Left hindlimb (tissue), 1 donor: Measurements from ENCODE around the gene SLC17A9.

Experiments used
- DNase-seq: peaks from one replicate; pipeline ENCODE4 v3.0.0-alpha.2; 2018

The SLC17A9 gene

DNA sequence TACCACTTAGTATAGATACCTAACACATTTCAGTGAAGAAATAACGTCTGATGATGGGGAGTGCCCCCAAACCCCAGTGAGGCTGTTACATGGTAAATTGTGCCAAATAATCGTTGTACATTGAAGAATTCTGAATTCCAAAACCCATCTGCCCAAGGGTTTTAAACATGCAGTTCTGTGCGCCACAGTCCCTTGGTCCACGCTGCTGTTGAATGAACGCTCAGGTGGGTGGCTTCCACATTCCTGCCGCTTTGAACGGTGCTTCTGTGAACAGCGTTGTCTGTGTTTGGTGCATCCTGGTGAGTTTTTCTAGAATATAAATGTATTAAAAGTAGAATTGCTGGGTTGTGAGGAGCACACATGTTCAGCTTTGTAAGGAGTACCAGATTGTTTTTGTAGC lies 11.6 kb upstream of the SLC17A9 start:
- no peak for DNase-seq

DNA sequence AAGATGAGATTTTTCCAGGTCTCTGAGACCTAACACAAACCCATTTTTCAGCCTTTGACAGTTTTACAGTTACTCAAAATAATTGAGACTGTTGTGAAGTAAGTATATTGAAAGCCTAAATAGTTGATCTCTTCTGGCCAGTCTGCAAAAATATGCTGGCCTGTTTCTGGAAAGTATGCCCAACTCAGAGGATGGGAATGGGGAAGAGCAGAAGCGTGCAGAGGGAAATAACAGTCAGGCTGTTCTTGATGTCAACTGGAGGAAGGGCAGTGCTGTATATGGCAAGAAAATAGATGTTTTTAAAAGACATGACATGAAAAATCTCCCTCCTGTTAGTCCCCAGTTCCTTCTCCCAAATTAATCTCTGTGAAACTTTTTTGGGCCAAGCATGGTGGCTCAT lies 10.7 kb upstream of the SLC17A9 start:
- DNase-seq = no peak

DNA sequence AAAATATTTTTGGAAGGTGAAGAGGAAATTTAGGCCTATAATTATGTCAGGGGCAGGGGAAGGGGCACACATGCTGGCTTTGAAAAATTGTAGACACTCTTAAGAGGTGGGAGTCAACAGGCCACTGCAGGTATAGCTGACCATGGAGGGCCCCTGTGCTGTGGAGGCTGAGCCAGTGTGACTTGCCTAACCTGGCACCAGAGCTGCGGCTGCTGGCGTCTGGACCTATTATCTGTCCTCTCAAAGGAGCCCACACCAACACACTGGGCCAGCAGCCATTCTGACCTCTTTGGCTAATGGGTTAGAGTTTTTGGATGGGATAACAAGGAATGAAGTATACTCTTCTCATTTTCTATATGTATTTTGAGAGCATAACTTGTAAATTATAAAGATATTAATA lies 10.1 kb upstream of the SLC17A9 start:
- DNase-seq = no peak

DNA sequence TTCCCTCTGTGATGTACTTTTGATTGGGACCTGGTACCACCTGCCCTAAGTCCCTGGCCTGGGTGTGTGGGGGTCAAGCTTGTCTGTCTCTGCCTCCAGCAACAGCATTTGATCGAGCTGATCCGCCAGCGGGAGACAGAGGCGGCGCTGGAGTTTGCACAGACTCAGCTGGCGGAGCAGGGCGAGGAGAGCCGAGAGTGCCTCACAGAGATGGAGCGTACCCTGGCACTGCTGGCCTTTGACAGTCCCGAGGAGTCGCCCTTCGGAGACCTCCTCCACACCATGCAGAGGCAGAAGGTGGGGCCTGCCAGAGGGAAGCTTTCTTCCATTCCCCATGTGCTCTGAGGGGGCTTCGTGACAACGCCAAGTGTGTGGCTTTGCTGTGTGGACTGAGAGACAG lies 9.1 kb upstream of the SLC17A9 start:
- no peak for DNase-seq

DNA sequence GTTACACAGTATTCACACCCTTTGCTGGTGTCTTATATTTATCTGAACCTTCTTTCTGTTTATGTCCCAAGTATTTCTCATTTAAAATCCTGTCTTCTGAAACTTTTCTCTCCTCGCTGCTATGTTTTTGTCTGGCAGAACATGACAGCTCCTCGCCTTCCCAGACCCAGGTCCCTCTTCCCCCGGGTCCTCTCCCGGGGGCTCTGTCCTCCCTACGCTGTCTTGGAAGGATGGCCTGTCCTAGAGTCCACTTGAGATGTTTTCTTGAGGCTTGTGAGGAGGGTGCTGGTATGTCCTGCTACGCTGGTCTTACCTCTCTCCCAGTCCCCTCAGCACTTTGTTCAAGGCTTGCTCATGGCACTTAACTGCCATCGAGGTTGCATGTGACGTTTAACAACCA lies 8.3 kb upstream of the SLC17A9 start:
- no peak for DNase-seq

DNA sequence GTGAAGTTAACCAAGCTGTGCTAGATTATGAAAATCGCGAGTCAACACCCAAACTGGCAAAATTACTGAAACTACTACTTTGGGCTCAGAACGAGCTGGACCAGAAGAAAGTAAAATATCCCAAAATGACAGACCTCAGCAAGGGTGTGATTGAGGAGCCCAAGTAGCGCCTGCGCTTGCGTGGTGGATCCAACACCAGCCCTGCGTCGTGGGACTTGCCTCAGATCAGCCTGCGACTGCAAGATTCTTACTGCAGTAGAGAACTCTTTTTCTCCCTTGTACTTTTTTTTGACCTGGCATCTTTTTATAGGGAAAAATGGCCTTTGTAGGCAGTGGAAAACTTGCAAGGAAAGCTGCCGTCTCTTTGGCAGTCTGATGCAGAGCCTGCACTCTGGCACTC lies 7.8 kb upstream of the SLC17A9 start:
- DNase-seq = no peak

DNA sequence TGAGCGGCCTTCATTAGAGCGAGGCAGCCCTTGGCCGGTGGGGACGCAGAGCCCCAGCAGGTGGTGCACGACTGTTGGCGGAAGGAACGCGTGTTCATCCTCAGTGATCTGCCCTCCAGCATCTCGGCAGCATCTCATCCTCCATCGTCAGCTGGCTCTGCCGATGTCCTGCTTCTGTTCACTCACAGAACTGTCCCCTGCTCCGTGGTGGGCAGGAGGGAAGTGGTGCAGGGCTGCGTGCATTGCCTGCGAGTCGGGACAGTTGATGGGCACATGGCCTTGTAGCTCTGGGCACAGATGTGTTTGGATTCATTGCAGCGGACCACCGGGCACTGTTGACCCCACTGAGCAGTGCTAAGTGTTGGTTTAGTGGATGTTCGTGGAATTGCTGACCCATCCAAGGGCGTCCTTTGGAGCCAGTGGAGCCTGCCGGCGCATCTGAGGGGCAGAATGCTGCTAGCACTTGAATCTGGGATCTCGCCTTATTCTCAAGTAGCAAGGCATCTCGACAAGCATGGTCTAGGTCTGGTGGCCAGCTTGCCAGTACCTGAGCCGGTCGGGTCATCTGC lies 6.7 kb upstream of the SLC17A9 start:
- no peak for DNase-seq

DNA sequence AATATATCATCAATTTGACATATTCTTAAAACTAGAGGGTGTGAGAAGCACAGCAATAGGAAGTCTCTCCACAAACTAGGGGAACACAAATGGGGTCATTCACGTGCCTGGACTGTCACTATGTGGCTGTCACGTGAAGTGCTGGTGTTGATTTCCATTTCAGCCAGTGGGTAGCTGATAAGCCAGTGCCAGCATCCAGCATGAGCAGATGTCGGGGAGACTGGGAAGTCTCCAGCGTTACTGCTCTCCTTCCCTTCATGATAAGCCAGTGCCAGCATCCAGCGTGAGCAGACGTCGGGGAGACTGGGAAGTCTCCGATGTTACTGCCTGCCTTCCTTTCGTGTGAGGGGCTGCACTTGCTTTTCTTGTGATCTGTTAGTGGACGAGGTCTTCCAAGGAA lies 5.6 kb upstream of the SLC17A9 start:
- DNase-seq = no peak

DNA sequence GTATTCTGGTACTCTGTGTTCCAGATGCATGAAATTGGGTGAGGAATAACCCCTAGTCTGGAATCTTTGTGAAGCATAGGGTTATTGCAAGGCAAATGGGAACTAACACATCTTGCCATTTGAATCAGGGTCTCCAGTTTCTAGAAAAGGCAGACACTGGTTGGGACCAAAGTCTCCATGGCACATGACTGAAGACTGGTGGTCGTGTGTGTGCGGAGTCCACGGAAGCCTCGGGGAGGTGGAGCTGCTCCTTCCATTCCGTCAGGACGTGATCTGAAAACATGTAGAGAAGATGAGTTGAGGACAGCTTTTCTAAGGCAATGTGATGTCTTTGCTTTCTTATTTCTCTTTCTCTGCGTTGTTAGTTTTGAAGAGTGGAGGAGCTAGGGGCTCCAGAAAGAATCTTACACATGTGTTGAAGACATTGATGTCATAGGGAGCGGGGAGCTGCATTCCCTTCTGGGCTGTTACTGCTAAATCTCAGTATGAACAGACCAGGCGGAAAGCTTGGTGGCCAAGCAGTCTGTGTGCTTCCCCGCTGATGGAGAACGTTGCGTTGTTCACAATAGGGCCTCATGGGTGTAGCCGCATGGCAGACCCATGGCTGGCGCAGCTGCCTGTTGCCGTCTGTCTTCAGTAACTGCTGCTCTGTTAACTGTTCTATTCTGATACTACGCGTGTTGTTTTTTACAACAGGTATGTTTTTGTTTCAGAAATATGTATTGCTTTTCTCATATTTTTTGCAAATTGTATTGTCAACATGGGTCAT lies 4.8 kb upstream of the SLC17A9 start:
- DNase-seq = peak; percentile 16

DNA sequence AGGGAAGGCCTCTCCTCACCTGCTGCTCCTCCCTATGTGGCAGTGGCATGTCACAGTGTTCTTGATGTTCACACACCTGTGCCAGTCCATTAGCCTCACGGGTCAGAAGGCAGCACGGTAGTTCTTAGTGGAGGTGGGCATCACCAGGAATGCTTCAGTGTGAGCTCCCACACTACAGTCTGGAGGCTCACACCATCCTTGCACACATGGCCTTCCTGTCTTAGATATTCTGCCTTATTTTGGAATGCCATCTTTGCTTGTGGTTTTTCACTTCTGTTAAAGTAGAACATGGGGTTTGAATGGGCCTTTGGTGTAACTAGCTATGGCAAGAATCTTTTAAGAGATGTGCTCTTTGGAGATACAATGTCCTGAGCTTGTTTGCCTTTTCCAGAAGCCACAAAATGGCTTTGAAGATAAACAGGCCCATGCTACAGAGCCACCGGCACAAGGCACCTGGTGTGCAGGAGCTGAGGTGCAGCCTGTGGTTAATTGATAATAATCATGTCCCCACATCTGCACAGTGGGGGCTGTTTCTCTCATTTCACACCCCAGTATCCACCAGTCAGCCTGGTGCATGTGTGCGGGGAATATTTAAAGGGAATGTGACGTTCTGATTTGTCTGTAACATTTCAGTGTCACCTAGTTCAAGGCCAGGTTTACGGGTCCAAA lies 3.2 kb upstream of the SLC17A9 start:
- no peak for DNase-seq

DNA sequence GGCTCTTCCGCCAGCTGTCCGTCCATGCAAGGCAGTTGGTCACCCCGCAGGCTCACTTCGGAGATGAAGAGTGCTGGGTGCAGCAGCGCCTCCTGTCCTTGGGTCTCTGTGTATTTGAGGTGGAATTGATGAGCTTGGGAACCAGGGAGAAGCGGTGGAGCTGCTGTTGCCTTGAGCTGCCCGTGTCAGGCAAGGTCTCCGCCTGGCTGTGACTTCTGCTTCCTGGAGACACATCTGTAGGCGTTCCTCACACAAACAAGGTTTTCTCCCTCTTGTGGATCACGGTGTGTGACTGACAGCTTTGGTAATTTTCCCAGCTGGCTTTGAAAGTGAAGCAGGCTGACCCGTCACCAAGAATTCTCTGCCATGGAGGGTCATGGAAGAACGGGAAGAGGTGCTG lies 2.5 kb upstream of the SLC17A9 start:
- DNase-seq = no peak

DNA sequence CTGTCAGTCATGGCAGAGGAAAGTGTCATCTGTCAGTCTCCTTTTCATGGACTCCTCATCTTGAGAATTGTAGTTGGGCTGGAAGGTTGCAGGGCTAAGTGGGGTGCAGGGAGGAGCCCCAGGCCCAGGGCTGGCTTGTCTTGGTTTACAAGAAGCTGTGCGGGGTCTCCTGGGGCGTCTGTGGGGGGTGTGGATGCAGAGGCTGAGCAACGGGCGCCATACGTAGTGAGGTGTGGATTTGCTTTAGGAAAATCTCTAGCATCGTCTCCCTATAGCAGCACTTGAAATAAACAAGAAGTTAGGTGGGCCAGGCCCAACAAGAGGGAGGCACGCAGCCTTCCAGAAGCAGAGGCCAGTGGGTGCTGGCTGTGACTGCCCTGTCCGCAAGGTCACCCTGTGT lies 1.8 kb upstream of the SLC17A9 start:
- DNase-seq = no peak

DNA sequence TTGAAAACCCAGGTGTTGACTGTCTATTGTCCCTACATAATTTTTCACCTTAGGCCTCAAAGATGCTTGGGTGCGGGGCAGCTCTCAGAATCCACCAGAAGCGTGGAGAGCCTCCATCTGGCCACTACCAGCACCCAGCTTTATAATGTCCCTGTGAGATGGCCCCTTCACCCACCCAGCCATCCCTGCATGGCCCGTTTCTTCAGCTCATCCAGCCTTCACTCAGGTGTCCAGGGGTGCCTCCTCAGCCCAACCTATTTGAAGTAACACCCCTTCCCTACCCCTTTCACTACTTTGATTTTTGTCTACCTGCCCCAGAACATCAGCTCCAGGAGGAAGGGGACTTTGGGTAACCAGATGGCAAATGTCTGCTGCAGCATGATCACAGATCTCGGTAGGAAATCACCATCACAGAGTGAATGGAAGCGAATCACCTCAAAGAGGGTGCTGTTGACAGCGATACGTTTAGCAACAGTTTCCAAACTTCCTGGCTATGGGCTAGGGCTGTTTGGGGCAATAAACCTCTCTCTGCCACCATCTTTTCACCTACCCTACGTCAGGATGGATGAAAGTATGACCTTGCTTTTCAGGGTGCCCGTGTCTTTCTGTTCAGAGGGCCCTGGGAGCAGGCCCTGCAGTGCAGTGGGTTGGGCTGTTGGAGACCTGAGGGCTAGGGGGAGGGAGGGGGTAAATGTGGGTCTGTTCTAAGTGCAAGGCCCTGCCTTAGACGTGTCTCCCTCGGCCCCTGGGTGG lies 1.2 kb upstream of the SLC17A9 start:
- no peak for DNase-seq

DNA sequence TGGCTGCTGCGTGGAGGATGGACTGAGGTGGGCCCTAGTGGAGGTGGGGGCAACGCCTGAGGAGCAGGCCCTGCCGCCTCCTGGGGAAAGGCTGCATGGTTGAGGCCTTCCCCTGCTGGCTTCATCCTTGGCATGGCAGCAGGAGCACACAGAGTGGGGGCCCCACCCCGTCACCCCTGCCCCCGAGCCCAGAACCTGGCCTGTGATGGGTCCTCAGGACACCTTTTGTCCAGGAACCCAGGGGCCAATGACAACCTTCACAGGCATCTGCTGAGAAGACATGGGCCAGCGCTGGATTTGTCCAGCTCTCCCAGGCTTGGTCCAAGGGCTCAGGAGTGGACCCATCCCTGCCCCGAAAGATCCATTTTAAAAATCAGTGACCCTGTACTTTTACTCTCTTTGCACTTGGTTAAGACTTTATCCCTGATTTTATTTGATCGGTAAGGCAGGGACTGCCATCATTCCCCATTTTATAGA lies 575 bp upstream of the SLC17A9 start:
- DNase-seq = no peak

DNA sequence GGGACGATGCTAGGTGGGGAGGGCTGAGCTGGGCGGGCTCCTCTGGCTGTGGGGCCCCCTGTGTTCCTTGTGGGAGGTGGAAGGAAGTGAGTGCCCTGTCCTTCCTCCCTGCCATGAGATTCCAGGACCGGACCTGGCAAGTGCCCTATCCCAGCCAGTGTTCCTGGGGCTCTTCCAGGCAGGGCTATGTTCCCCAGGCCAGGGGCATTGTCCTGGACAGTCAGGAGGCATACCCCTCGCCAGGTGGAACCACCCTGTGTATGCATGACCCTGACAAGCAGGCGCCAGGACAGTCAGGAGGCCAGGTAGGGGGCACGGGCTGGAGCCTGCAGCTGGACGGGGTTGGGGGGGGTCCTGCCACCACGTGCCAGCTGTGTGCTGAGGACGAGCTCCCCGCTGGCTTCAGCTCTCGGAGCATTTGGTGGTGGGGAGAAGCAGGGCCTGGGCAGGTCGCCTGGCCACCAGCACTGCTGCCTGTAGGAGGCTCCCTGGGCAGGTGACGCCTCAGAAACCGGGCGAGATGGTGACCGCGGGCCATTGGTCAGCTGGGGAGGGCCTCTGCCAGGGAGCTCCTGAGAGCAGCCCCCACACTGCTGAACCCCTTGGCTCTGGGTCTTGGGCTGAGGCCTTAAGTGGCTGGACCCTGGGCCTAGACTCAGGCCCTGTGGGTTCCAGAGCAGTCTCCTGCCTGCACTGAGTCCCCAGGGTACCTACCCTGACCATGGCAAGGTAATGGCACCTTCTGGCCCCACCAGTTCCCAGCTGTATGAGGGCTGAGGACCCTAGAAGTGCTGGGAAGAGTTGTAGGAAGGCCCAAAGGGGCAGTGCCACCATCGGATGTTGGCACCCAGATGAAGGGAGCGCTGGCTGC lies 694 bp downstream of the SLC17A9 start:
- no peak for DNase-seq

DNA sequence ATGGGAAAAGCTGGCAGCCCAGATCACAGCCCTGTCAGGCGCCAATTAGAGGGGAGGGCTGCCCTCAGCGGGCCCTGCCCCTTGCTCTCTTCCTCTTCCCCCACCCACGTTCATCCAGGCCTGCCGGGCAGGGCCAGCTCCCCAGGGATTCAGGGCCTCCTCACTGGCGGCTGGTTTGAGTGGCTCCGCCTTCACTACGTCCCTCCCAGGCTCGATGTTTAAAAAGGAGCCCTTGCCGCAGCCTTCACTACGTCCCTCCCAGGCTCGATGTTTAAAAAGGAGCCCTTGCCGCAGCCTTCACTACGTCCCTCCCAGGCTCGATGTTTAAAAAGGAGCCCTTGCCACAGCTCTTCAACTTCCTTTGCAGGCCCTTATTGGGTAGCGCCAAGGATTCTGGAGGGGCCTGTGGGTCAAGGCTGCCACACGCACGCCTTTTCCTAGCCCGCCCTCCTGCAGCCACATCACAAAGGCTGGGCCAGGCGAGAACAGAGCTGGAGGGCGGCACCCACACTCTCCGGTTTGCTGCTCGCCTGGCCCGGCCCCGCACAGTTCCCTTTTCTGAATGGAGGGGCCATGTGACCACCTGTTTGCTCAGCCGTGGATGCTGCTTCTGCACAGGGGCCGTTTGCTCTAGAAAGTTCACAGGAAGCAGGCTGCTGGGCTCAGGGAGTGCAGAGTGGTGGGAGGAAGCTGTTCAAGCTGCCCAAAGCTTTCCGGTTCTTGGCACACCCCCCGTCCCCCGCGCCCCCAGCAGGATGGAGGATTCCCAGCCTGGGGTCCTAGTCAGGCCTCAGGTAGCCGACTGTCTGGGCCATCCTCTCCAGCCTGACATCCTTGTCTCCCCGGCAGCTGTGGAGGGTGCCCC lies 1.6 kb downstream of the SLC17A9 start:
- peak; percentile 83 for DNase-seq

DNA sequence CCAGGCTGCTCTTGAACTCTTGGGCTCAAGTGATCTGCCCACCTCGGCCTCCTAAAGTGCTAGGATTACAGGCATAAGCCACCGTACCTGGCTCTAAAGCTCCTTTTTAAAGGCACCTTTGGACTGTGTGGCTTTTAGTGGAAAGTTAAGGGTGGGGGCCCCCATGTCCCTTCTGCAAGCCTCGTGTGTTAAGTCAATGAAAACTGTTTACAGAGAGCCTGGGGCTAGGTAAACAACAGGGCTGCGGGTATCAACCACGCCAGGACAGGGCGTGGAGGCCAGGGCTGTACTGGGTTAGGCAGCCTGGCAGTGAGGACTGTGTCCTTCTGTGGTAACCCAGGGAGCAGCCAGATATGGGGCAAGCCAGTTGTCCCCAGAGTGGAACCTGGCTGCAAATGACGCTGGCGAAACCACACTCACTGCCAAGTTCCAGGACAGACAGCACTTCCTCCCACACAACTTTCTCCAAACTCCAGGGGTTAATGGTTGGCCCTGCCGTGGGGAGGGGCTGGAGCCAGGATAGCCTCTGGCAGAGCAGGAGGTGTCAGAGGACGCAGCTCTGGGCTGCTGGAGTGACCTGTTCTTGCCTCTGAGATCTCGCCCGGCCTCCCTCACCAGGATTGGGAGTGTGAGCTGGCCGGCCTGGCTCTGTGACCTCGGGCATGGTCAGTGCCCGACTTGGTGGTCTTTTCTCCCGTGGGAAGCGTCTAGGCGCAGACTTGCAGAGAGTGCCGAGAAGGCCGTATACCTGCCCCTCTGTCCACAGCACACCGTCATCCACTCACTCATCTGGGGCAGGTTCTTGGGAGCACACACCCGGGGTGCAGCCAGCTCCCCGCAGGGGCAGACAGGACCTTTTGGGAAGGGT lies 3.2 kb downstream of the SLC17A9 start:
- DNase-seq = no peak

DNA sequence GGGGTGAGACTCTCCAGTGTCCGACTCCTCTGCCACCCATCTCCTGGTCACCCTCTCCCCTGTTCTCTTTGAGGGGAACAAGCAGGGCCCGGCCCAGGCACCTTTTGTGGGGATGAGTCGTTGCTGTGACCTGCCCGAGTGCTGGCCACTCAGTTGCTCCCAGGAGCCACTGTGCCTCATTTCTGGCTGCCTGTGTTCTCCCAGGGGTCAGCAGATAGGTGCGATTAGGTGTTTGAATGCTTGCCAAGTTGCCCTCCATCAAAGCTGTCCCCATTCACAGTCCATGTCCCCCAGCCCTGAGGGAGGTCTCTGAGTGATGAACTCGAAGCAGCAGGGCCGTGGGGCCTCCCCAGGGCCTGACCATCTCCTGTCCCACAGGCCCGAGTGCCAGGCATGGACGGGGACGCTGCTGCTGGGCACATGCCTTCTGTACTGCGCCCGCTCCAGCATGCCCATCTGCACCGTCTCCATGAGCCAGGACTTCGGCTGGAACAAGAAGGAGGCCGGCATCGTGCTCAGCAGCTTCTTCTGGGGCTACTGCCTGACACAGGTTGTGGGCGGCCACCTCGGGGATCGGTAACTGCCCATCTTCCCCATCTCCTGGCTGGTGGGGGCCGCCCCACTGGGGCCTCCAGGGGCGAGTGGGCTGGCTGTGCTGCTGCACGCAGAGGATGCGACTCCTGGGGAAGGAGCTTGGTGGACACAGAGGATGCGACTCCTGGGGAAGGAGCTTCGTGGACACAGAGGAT lies 4.1 kb downstream of the SLC17A9 start:
- DNase-seq = no peak
